Cerebellar nuclear complex (tissue), 1 donor: ENCODE data around the gene TECTA.
"Not testable (repeated sequence)": the region's sequence is repeated elsewhere in the genome, so short reads cannot be mapped to it uniquely, and the experiment has no call there.

Experiments
- DNase-seq, 2 experiments: peaks; one replicate each; lab custom pipeline; 2025; lab: John Stamatoyannopoulos, UW

The TECTA gene

DNA sequence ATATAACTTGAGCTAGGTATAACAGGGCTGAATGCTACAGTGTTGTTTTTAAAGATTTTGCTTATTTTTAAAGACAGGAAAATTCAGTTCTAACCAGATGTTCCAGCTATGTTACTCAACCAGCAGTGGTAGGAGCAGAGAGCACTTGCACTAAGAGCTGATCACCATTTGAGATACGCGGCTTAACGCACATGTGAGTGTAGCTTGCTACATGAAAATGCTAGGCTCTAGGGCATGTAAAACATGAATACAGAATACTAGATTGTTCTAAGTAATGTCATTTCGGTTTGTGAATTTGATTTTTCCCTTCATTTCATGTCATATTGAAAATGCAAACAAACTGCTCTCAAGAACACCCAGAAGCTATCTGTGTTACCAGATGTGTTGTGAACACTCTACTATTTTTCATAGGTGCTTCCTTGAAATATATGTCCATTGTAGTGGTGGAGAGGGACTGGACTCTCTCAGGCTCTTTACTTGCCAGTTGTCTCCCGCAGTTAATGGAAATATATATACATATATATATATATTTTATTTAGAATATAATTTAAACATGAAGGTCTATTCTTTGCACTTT, 10.8 kb upstream of the TECTA start:
- no peak for DNase-seq

GRCh38 chr11:121091492-121092152, 9.4 kb upstream of the TECTA start:
- DNase-seq = no peak

GRCh38 chr11:121095561-121095960, 5.5 kb upstream of the TECTA start:
- DNase-seq = no peak

DNA sequence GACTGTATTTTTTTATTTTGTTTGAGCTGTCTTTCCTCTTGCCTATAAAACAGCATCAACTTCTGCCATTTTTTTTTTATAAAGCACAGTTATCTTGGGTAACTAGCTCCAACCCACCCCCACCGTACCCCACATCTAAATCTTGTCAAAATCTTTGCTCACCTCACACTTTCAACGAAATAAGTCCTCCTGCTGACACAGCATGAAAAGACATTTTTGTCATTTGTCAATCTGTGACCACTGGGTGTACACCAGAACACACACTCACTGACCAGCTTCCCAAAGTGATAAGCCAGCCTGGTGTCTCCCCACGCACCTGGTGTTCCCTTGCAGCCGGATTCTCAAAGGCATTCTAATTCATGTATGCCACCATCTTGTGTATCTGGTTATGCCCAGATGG, 1.7 kb upstream of the TECTA start:
- DNase-seq = no peak

- DNase-seq = no peak
Measured at GRCh38 chr11:121099885-121100284, 1.2 kb upstream of the TECTA start.

GRCh38 chr11:121104312-121104762, 3.3 kb downstream of the TECTA start:
- no peak for DNase-seq

- no peak for DNase-seq
Measured at GRCh38 chr11:121105063-121105480, 4.0 kb downstream of the TECTA start.

GRCh38 chr11:121105481-121106195, 4.6 kb downstream of the TECTA start:
- DNase-seq = no peak

DNA sequence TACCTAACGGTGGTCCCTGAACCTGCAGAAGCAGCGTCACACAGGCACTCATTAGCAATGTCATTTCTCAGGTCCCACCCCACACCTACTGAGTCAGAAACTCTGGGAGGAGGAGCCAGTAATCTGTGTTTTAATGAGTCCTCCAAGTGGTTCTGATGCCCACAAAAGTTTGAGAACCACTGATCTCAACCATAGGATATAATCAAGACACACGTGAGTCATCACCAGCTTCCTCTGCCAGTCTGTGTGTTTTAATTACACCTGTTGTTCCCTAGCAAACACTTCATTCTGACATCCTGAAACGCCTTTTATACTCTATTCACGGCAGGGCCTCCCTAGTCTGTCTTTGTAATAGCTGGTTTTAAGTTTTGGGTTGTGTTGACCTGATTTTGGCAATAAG, 5.8 kb downstream of the TECTA start:
- no peak for DNase-seq

DNA sequence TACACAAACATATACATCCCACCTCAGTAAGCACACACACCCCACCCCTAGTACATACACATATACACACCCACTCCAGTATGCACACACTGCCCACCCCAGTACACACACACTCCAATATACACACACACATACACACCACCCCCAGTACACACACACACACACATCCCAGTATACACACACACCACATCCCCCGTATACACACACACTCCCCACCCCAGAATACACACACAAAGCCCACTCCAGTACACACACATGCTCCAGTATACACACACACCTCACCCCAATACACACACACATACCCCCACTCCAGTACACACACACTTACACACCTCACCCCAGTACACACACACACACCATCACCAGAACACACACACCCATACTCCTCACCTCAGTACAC, 7.4 kb downstream of the TECTA start:
- no peak for DNase-seq

GRCh38 chr11:121109471-121109870, 8.4 kb downstream of the TECTA start:
- DNase-seq = no peak

DNA sequence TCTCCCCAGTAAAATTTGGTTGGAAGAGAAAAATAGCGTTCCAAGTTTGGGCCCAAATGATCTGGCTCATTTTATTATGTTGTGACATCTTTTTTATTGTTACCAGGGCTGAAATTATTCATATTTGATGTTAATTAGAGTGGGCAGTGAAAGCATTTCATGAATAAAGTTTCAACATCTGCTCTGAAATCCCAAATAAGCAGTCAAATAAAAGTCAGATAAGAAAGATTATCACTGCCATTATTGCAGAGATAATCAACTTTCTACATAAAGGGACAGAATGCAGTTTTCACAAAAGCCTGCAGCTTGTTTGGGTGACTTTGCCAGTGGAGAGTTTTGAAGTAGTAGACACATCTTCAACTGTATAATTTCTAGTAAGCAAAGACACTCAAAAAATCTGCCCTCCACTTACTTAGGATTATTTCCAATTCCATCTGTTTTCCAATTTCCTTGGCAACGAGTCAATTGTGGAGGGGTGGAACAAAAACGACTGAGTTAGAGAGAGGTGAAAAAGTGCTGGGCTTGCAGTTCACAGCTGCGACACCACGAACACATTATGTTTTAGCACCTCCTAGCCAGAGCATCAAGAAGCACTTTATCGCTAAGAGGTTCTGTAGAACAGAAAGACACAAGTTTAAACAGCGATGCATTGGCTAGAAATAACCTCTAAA, 9.0 kb downstream of the TECTA start:
- no peak for DNase-seq

- no peak for DNase-seq
Measured at GRCh38 chr11:121110871-121111724, 10.1 kb downstream of the TECTA start.

- DNase-seq = no peak
Measured at GRCh38 chr11:121112498-121113455, 11.7 kb downstream of the TECTA start.

GRCh38 chr11:121113611-121114010, 12.6 kb downstream of the TECTA start:
- DNase-seq = no peak

DNA sequence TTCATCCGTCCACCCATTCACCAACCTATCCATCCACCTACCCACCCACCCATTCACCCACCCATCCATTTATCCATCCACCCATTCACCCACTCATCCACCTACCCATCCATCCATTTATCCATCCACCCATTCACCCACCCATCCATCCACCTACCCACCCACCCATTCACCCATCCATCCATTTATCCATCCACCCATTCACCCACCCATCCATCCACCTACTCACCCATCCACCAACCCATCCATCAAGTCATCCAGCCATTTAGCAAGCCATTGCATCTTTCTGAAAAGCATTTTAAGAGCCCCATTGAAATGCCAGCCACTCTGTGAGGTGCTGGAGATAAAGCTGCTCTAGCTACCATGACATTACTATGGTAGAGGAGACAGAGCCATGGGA, 14.0 kb downstream of the TECTA start:
- DNase-seq = not testable (repeated sequence)

DNA sequence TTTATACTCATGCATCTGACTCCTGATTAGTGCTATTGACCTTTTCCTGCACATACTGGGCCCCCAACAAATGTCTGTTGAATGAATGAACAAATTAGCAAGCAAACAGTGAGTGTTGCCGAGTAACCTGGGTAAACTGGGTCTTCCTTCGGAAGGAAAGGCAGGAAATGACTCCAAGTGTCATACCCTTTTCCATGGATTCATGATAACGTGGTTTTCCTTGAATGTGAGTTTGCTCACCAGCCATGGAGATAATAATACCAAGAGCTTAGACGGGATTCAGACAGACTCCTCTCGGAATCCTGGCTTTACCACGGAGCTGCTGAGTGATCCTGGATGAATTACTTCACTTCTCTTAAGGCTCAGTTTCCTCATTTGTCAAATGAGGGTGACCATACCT, 16.7 kb downstream of the TECTA start:
- DNase-seq = no peak

- DNase-seq = no peak
Measured at GRCh38 chr11:121119440-121119839, 18.4 kb downstream of the TECTA start.

DNA sequence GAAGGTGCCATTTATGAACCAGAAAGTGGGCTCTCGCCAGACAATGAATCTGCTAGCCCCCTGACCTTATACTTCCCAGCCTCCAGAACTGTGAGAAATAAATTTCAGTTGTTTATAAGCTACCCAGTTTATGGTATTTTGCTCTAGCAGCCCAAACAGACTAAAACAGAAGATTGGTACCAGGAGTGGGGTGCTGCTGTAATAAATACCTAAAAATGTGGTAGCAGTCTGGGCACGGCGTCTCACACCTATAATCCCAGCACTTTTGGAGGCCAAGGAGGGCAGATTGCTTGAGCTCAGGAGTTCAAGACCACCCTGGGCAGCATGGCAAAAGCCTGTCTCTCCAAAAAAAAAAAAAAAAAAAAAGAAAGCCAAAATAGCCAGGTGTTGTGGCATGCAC, 21.3 kb downstream of the TECTA start:
- no peak for DNase-seq

- DNase-seq = no peak
Measured at GRCh38 chr11:121123496-121124069, 22.5 kb downstream of the TECTA start.
